Hepatic stellate cell (primary cell): ENCODE results near the gene ADCY2.

ENCODE experiments used
- DNase-seq: peaks from one replicate; pipeline ENCODE4 v3.0.0; 2011; ENCODE audit warnings: low spot score

The ADCY2 gene

DNA sequence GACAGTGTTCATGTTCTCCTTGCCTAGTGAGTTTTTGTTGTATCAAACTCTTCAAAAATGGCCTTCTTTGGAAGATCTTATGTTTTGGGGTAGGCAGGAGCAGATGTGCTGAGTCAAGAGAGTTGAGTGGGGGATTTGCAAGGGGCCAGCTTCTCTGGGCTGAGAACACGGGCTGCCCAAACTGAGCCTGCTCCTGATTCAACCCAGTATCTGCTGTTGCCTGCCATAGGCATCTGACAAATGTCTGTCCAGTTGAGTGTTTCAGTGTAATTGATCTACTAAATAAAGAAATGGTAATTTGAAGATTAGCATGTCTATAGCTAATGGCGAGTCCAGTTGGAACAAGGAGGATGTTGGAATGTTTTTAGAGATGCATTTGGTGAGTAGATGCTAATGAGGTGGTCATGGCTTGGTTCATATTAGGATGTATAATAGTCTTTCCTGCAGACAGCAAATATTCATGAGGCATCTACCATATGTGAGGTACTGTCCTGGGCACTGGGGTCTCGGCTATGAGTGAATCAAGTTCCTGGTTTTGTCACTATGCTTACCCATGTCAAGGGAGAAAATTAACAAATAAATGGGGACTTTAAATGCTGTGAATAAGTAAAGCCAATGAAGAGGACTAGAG, 119.5 kb downstream of the ADCY2 start:
- DNase-seq = no peak

DNA sequence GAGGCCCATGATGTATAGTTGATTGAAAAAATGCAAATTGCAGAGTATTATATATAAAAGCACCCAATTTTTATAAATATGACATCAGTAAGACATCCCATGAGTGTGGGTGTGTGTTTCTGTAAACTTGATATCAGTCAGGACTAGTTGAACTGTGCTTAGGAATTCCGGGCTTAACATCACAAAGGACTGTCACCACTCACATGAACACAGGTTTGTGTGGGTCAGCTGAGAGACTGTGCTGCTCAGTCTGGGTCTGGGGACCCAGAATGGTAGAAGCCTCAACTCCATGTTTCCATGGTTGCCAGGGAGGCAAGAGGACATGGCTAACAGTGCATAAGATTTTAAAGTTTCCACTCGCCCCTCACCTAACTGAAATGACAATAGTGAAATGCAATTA, 120.3 kb downstream of the ADCY2 start:
- no peak for DNase-seq

- no peak for DNase-seq
Observed at GRCh38 chr5:7517006-7517405, 121.1 kb downstream of the ADCY2 start.

- DNase-seq = no peak
Observed at GRCh38 chr5:7518947-7519560, 123.1 kb downstream of the ADCY2 start.

DNA sequence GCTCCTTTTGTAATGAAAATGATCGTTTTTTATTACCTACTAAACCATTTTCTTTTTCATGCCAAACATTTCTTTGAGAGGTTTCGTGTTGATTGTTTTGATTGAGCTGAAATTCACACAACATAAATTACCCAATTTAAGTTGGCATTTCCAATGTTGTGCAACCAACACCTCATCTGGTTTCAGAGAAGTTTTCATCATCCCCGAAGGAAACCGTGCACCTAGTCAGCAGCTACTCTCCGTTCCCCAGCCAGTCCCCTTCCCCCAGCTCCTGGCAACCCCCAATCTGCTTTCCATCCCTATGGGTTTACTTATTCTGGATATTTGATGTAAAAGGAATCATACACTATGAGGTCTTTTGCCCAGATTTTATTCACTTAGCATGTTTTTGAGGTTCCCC, 123.6 kb downstream of the ADCY2 start:
- DNase-seq = no peak

GRCh38 chr5:7529880-7530279, 133.9 kb downstream of the ADCY2 start:
- DNase-seq = no peak

- no peak for DNase-seq
Observed at GRCh38 chr5:7533941-7534340, 138.0 kb downstream of the ADCY2 start.

DNA sequence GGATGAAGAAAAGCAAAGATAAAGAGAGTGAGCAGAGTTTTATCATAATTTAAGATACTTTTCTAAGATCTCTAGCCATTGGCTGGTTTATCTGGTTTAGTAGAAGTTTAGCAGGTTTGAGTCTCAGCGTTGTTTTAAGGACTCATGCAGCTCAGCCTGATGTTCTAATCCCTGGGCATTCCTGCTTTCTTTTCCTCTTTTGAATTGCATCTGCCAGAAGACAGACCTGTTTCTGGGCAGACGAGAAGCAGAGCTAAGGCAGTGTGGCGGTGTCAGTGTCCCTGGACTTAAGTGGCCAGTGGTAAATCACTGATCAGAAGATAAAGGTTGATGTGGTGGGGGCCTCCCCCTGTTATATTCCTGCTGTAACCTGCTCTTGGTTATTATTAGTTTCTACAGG, 138.6 kb downstream of the ADCY2 start:
- no peak for DNase-seq

DNA sequence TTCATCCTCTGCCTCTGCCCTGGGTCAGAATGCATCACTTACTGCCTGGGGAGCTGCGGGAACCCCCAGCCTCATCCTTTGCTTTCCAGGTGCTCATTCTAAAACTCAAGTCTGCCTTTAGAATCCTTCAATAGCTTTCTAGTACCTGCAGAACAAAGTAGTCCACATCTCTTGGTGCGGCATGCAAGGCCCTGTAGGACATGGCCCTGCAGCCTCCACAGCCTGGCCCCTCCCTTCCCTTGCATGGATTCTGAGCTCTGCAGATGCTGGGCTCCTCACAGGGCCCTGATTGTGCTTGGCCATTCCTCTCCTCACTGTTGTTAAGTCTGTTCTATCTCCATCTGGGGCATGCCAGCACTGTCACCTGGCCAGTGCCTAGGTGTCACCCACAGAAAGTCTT, 141.6 kb downstream of the ADCY2 start:
- no peak for DNase-seq

GRCh38 chr5:7539571-7539970, 143.6 kb downstream of the ADCY2 start:
- DNase-seq = no peak

DNA sequence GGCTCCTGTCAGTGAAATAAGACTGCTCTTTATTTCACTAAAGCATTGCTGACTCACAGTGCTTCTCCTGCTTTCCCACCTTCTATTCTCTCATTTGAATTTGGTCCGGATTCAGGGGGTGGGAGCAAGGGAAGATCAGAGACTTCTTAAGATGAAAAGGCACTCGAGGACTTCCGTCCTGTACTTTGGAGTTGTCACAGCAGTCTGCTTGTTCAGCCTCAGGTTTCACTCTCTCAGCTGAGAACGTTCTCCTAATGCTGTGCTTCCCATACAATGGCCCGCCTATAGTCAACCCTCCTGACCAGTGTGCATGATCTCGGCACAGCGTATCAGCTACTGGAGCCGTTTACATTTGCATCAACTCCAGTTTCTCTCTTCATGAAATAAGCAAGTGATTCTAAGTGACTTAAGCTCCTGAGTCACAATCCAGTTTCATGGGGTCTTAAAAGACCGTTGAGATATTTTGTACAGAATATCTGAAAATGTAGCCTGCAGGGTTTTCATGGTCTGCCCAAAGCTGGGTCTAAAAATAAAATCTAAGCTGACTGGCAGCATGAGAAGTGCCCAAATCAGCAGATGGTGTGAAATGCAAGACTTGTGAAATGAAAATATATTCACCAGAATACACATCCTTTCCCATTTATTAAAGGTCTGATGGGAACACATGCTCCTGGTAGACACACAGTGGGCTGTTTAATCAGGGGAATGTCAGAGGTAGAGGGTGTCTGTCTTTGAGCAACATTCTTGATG, 145.0 kb downstream of the ADCY2 start:
- DNase-seq = no peak

- no peak for DNase-seq
Observed at GRCh38 chr5:7541898-7542297, 146.0 kb downstream of the ADCY2 start.

- DNase-seq = no peak
Observed at GRCh38 chr5:7546555-7546954, 150.6 kb downstream of the ADCY2 start.

GRCh38 chr5:7548596-7548995, 152.7 kb downstream of the ADCY2 start:
- DNase-seq = no peak

DNA sequence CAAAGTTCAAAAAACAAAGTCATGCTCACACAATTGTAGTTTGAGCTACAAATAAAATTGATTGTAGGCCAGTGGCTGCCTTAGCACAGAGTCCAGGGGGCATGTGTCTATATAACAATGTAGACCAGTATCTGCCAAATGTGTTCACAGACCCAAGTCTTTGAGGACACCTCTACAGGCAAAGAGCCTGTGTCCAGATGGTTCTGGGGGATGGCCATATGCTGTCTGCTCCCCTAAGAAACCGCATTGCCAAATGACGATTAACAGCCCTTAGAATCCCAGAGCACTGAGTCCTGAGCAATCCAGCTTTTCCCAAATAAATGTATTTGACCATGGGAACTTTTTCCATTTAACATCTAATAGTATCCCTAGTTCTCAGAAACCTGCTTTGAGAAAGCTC, 169.6 kb downstream of the ADCY2 start:
- DNase-seq = no peak

DNA sequence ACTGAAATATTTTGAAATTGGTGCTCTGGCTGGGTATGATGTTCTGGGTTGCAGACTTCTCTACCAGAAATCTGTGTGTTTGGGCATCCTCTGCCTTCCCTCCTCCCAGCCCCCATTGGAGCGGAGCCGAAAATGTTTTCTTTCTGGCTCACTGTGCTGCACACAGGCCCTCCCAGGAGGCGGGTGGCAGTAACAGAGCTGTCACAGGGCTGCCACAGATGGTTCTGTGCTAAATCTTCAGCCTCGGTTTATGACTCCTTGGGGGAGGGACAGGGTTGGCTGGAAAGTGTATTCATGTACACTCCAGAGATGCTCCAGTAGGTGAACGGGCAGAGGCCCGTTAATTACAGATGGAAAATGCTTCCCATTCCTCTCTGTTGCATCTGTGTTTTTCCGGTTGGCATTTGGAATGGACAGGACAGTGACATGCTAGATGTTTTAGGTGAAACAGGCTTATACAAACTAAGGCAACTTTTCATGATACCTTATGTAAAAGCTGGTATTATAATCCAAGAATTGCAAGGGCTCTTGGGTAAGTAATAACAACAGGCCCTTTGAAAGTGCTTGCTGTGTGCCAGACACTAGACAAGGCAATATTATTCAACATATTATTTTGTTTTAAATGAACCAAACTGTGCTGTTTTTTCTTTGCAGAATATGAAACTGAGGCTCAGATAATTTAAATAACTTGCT, 180.2 kb downstream of the ADCY2 start:
- DNase-seq = no peak

DNA sequence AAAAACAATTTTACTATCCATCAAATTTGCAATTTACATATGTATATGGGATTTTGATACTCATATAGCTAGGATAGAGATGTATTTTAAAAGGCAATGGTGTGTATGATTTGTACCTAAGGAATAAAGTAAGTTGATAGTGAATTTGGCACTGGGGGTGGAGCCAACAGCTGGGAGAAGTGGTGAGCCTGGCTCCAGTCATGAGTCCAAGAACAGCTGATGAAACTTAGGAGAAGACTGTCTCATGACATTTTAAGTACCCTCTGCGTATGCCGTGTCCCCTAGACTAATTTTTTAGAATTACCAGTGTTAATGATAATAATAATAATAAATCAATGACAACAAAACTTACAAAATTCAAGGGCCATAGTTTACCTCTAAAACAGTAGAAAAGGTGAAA, 181.4 kb downstream of the ADCY2 start:
- no peak for DNase-seq

- no peak for DNase-seq
Observed at GRCh38 chr5:7578071-7578470, 182.1 kb downstream of the ADCY2 start.

DNA sequence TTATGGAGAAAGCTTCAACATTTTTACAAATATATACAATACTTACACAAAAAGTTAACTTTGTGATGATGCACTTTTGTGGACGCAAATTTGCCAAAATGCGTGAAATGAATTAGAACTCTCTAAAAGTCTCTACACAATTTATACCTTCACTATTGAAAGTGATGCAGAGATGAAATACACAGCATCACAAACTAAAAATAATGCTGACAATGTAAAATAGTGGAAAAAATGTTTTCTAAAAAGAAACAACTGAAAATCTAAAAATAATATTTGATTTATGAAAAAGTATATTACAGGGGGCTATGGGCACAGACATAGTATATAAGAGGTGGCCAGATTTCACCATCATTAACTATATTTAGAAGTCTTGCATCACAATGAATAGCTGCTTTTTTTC, 188.8 kb downstream of the ADCY2 start:
- no peak for DNase-seq

- DNase-seq = no peak
Observed at GRCh38 chr5:7585807-7586206, 189.9 kb downstream of the ADCY2 start.

DNA sequence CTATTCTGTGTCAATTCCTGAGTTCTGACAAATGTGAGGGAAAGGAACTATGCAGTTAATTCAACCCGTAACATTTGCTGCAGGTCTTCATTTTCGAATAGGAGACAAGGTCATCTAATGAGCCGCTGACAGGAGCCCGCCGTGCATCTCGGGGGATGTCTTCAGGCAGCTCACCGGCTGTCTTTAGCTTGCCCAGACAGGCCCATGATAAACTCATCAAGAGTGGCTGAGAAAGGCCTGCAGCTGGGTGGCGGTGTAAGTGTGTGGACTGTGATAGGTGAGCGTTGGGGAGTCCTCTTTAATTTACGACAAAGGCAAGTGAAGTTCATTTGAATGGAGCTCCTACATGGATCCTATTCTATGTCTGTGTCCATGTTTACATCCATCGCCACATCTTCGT, 190.5 kb downstream of the ADCY2 start:
- no peak for DNase-seq

DNA sequence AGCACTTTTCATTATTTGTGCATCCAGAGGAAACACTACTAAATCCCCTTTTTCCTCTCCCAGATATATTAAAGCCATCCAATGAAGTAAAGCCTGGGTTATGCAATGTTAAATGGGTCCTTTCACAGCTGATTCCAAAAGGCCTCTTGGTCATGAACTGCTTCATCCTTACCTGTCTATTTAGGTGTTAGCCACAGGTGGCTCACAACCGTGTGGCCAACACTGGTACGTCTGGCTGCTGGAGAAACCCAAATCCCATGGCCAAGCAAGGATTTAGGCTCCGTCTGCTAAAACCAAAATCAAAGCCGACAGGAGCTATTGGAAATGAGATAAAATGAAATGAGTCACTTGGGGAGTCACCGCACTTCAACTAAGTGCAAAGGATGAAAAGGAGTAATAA, 193.9 kb downstream of the ADCY2 start:
- no peak for DNase-seq

DNA sequence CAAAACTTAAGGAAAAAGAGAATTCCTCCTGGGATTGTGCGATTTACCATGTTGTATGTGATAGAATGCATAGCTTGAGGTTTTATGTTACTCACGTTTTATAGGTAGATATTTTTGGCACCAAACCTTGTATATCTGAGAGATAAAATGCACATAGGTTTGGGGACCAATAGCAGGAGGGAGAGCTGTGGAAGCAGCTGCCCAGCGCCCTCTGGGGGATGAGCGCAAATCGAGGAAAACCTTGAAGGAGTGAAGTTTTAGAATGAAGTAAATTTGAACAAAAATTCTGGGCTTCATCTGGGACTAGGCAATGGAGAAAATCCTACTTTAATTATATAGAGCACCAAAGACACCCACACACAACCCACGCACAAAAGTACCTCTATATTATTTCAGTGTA, 197.0 kb downstream of the ADCY2 start:
- DNase-seq = no peak
